ENCODE results near the gene TOP2B.
A peak's percentile ranks its signal among the peaks of the same experiment; 100 is the strongest.

TOP2B gene

DNA sequence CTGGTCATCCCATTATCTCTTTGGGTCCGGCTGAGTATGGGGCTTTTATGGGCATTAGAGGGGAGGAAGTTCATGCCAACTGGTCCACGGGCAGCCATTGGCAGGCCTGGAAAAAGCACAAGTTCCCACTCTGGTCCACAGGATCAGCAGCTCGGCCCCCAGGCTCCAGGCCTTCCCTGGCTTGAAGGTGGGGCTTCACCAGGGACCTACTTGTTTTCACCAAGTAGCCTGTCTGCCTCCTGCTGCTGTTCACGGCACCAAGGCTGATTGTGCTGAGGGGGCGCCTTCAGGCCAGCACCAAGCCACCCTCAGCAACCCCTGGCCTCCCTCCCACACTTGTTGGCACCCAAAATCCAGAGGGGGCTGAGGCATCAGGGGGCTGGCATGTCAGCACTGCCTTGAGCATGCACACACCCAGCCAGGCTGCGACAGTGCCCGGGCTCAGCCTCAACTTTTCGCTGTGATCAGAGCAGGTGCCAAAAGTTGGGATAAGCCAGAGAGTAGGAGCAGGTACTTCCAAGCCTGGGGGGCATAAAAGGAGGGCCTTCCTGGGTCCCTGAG lies 9.1 kb upstream of the TOP2B start:
- no peak for DNase-seq (ENCODE audit: low read depth in 3 of 3)

DNA sequence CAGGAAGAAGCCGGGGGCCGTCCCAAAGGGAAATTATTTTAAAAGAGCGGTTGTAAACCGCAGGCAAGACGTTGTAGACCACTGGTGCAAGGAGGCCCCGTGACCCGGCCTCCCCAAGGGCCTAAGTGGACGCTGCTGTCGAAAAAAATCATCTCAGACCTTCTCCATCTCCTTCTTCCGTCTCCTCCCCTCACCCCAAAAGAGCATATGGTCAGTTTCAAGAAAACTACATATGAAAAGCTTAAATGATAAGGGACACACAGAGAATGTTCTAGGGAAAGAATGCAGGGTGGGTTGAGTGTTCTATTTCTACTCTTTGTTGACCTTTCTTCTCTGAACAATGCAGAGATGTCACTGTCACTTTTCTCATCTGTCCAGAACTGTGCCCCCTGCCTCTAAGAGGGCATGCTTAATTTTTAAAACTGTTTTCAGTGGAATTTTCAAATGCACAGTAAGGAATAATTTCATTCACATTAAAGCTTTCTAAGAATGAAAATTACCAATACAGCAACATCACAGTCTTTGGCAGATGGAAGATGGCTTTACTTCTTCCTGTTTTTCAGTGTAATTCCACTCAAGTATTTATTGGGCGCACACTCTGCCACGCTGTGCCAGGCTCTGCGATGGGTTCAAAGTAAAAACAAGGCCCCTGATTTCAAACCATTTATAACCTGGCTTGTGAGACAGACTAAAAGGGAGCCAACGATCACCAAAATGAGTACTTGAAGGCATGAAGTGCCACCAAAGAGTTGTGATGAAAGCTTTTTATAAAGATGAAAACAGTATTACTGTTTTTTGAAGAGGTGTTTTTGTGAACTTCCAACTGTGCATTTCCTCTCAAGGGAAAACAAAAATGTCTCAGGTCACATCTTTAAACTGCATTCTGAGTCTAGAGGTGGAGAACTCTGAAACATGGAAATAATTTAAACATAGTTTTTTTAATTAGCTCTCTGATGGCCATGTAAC lies 891 bp upstream of the TOP2B start:
- DNase-seq (ENCODE audit: low read depth in 3 of 3), result no peak

DNA sequence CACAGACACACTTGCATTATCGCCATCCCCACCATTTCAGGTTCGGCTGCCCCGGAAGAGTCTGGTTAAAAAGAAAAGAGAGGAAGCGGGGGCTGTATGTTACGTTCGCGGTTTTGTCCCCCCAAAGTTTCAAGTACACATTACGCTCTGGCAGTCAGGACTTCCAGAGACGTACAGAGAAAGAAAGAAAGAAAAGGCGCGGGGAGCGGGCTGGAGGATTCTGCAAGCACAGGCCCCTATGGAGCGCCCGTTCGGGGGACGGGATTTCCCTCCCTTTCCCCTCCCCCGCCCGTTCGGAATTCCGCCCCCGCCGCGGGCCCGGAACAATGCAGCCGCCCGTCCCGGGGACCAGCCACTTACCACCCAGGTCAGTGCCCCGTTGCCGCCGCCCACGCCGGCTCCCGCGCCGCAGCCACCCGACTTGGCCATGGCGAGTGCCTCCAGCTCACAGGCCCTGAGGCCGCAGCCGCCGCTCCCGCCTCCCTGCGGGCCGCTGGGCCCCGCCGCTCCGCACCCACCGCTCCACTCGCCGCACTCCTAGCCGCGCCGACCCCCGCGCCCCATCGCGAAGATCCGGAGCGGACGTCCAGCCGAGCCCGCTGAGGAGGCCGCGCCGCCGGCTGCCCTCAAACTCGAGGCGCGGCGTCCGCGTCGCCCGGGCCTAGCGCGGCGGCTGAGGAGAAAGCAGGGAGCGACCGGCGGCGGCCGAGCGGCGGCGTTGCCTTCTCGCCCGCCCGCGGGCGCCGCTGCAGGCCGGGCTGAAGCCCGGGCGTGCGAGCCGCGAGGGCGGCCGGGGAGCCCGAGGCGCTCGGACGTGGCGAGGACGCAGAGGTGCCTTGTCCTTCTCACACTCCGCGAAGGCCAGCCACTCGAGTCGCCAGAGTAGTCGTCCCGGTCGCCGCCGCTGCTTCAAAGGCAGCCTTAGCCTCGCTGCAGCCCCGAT lies 567 bp downstream of the TOP2B start:
- peak; percentile 38 to 62 (median 44) for DNase-seq (ENCODE audit: low read depth in 3 of 3)

DNA sequence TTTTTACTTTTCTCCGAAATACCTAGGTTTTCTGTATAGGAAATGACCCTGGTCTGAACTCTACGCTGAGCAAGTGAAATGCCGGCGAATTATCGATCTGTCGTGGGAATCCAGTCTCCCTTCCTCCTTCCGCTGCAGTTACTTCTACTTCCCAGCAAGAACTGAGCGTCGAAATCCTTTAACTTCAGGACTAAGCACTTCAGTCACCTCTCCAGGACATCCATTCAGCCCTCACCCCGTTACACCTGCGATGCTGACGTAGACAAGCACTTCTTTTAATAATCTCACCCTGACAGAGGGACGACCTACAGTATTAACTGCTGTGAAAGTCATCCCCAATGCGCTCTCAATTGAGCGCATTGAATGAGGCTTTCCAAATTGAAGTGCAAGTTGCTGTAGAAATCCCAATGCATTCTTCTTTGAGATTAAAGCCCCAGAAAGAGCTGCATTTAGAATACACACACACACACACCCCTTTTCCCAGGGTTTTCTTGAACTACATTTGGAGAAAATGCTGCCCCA lies 1.3 kb downstream of the TOP2B start:
- peak in 1 of 3 donors; percentile 9 for DNase-seq (ENCODE audit: low read depth in 3 of 3)

DNA sequence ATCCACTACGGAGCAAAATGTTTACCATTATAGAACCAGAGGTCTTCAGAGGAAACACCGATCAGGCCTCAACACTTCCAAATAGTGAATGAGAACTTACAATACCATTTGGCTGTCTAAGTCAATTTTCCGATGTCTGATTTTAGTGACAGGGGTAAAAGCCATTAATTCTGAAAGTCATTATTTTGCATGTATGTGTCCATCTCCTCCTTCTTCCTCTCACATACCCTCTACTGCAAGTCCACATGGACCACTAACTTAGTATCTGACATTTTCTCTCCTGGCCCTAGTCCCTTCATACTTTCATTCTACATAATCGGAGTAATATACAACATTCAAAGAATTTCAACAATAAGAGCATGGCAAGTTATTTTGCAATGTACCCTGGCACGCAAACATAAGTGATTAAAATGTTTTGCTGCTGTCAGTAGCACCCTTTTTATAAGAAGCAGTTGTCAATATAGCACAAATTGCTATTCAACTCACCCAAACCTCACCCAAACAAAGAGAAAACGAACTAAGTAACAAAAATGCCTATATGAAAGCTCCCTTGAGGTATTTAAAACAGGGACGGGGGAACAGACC lies 1.9 kb downstream of the TOP2B start:
- DNase-seq (ENCODE audit: low read depth in 3 of 3), result no peak

DNA sequence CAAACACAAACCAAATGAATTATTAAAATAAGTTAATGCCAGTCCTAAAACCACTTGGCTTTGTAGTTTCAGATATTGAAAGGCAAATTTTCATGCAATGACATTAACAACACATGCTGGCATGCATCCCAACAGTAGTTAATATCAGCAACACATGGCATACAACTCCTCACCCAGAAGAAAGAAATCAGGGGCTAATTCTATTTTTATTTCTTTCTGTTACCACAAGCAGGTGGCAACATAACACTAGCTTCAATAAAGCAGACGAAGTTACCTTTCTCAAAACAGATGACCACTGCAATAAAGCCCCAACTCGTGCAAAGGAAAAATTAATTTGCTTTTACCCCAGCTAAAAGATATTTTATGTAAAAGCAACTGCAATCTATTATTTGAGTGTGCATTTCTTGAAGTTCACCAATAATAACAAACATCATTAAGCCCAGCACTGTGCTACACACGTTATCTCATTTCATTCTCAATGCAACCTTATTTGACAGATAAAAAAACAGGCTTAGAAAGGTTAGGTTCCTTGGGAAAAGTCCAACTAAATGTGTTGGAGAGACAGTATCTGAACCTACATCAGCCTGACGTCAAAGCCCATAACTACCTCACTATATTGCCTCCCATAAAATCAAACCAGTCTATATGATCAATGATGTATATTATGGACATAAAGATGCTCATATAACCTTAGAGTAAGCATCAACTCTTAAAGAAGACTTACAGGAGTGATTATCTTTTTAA lies 2.8 kb downstream of the TOP2B start:
- no peak for DNase-seq (ENCODE audit: low read depth in 3 of 3)

DNA sequence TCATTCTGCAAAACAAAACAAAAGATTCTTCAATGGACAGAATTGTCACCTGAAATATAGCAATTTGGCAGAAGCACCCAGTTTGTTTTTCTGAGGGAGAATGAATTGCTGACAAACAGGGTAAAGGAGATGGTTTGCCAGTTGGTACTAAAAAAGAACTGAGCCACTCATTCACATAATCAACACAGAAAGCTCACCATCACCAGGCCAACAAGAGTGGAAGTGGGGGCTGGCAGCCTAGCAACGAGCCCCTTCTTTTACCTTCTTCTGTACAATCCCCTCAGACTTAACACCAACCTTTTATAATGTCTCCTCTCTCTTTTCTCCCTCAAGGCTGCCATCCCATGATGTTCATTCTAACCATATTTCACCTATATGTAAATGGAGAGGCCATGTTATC lies 5.9 kb downstream of the TOP2B start:
- no peak for DNase-seq (ENCODE audit: low read depth in 3 of 3)

DNA sequence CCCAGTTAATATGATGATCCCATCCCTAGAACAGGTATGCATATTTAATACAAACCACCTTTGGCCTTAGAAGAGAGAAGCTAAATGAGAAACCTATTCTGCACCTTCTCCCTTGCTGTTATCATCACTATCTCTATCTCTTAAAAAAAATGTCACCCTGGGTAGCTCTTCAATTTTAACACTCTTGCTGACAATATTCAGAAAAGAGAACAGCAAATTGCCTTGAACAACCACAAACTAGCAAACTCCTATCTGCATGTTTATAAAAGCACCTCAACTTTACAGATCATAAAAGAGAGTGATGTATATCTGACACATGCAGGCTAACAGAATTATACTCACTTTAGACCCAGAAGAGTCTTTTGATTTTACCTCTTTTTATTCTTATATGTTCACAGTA lies 7.4 kb downstream of the TOP2B start:
- DNase-seq (ENCODE audit: low read depth in 3 of 3), result no peak

DNA sequence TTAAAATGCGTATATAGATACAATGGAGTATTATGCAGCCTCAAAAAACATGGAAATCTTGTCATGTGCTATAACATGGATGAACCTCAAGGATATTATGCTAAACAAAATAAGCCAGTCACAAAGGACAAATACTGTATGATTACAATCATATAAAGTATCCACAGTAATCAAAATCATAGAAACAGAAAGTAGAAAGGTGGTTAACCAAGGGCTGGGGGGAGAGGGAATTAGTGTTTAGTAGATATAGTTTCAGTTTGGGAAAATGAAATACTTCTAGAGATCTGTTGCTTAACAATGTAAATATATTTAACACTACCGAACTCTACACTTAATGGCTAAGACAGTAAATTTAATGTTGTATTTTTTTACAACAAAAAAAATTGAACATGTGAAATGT lies 9.0 kb downstream of the TOP2B start:
- DNase-seq (ENCODE audit: low read depth in 3 of 3), result no peak

DNA sequence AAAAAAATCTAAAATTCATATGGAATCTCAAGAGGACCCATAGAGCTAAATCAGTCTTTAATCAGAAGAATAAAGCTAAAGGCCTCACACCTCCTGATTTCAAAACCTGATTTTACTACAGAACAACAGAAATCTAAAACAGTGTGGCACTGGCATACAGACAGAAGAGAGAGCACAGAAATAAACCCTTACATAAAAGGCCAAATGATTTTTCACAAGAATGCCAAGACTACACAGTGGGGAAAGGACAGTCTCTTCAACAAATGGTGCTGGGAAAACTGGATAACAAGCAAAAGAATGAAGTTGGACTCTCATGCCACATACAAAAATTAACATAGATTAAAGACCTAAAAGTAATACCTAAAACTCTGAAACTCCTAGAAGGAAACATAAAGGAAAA lies 10.1 kb downstream of the TOP2B start:
- no peak for DNase-seq (ENCODE audit: low read depth in 3 of 3)

DNA sequence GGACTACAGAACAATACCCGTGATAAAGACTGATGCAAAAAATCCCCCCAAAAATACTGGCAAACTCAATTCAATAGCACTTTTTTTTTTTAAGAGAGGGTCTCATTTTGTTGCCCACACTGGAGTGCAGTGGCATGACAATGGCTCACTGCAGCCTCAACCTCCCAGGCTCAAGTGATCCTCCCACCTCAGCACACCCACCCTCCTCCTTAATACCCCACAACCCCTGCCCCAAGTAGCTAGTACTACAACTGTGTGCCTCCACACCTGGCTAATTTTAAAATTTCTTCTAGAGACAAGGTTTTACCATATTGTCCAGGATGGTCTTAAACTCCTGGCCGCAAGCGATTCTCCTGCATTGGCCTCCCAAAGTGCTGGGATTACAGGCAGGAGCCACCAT lies 11.4 kb downstream of the TOP2B start:
- no peak for DNase-seq (ENCODE audit: low read depth in 3 of 3)

DNA sequence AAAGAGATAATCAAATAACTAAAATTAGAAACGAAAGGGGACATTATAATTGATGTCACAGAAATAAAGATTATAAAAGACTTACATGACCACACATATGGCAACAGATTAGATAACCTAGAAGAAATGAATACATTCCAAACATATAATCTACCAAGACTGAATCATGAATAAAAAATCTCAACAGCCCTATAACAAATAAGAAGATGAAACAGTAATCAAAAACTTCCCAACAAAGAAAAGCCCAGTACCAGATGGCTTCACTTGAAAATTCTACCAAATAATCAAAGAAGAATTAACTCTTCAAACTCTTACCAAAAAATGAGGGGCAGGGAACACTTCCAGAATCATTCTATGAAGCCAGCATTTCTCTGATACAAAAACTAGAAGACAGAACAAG lies 11.8 kb downstream of the TOP2B start:
- DNase-seq (ENCODE audit: low read depth in 3 of 3), result no peak

DNA sequence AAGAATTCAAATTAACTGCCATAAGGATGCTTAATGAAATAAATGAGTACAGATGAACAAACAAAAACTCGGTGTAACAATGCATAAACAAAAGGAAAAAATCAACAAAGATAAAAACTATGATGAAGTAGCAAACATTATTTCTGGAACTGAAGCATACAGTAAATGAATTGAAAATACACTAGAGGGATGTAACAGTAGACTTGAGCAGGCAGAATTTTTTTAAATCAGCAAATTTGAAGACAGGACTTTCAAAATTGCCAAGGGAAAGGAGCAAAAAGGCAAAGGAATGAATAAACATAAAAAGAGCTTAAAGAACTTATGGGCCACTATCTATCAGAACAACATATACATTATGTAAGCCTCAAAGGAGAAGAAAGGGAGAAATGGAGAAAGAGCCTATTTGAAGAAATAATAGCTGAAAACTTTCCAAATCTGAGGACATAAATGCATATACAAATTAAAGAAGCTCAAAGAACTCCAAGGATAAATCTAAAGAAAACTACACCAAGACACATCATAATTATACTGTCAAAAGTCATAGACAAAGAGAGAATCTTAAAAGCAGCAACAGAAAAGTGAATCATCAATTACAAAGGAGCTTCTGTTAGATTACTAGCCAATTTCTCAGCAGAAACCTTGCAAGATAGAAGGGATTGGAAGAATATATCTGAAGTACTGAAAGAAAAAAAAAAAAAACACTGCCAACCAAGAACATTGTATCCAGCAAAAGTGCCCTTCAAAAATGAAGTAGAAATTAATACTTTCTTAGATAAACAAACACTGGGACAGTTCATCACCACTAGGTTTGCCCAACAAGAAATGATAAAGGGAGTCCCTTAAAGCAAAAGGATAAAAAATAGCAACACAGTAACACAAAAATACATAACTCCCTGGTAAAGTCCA lies 15.5 kb downstream of the TOP2B start:
- no peak for DNase-seq (ENCODE audit: low read depth in 3 of 3)

DNA sequence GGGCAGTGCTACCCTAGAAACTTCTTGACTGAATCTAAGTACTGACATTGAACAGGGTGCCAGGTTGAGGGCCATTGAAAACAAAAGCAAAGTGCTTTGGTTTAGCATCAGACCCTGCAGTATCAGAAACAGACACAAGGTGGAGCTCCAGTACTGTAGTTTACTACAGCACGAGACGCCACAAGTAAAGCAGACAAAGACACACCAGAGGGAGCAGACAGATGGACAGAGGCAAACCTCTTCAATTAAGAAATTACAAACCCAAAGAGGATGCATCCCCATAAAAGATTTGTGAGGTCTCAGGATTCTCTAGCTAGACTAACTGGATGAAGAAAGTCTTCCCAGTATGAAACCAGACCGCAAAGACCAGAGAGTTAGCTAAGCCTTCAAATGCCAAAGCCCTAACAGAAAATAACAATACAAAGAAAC lies 16.6 kb downstream of the TOP2B start:
- peak; percentile 50 to 80 (median 79) for DNase-seq (ENCODE audit: low read depth in 3 of 3)

DNA sequence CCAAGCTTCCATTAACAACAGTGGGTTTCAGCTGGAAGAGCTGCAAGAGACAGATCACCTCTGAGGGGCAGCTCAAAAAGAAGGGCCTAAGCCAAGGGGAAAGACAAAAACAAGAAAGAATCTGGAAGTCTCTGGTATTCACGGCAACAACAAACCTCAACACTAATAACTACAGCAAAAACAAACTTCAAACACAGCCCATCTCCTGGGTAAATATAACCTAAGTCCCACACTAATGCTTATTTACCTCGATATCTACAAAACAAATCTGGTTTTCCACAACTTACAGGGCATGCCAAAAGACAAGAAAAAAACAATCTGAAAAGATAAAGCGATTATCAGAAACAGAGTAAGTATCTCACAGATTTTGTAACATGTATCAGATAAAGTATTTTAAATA lies 29.7 kb downstream of the TOP2B start:
- DNase-seq (ENCODE audit: low read depth in 3 of 3), result no peak

DNA sequence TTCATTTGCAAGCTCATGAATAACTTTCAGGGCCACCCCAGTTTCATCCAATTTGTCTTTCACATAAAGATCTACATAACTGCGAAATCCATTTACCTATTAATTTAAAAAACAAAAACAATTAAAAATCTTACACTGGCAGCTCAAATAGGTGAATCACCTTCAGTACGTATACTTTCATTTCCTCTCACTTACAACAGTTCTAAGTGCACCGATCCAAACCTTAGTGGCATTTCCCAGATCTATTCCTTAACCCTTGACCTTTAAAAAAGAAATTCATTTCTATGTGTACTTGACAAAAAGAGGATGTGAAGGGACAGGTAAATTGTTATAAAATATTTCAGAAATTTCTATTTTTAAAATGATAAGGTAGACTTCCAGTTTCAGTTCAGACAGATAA lies 30.8 kb downstream of the TOP2B start:
- no peak for DNase-seq (ENCODE audit: low read depth in 3 of 3)

DNA sequence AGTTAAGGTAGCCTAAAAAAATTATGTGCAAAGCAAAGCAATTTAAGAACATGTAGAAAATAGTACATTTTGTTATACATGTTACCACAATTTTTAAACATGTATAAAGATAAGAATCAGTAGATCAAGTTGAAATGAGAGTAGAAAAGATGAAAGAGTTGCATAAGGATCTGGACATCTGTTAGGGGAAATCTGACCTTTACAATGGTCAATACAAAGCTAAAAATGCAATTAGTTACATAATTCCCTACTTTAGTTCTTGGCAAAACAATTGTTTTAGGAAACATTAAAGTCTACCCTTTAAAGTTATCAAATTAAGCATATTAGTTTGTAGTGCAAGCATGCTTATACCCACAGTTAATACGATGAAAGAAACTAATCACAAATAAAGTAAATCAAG lies 32.7 kb downstream of the TOP2B start:
- no peak for DNase-seq (ENCODE audit: low read depth in 3 of 3)

DNA sequence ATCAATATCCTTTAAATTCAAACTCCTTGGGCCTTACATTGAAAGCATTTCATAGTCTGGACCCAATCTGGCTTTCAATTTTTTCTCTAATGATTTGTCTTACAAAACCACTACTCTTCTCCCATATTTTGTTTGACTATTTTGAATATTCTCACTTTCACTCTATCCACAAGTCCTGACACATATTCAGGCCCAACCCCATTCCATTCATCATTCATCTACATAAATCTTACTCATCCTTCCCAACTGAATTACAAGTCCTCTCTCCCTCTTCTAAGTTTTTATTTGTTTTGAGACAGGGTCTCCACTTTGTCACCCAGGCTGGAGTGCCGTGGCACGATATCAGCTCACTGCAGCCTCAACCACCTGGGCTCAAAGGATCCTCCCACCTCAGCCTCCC lies 43.6 kb downstream of the TOP2B start:
- DNase-seq (ENCODE audit: low read depth in 3 of 3), result no peak

DNA sequence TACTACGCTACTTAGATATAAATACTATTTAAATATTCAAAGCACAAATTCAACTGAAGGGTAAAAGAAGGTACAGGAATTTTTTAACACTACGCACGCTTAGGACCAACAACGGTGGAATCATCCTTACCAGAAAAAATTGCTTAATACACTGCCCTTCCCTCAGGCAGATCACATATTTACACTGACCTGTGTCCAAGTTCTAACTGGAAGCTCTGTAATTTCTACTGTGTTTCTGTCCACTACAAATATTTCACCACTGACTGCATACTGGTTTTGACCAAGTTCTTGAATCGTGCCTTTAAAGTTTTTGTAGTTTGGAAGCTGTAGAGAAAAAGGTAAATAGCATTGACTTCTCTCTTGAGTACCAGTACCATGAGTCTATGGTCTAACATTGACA lies 44.2 kb downstream of the TOP2B start:
- no peak for DNase-seq (ENCODE audit: low read depth in 3 of 3)

DNA sequence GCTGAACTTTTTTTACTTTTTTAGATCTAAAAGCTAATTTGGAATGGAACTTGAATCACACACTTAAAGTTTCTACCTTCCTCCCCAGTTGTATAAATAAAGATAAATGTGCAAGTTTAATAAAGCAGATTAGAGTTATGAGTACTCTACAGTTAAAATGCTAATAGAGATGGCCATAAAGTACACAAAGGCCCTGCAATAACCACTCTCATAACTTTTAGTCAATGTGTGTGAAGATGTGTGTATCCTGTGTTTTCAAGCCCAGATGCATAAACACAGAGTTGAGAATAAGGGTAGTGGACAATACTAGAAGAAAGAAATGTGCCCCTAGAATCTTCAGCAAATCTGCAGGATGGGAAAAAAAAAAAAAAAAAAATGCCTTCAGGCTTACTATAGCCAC lies 45.3 kb downstream of the TOP2B start:
- no peak for DNase-seq (ENCODE audit: low read depth in 3 of 3)

All from stimulated activated CD4-positive, alpha-beta T cell treated with anti-CD3 and anti-CD28 coated beads, TNF-alpha, amount 100 ng/mL, for 48 hours (primary cell).